HEK293 (cell line): Measurements from ENCODE around the gene LDLRAD4.
A peak's percentile ranks its signal among the peaks of the same experiment; 100 is the strongest.

Source experiments
- CTCF ChIA-PET: fragments of 350-600 bp; formaldehyde crosslinking; extraction: SDS; loops from one replicate; lab custom pipeline; 2021; ENCODE audit warnings: antibody characterized with exemption; lab: Yijun Ruan, JAX
- POLR2A ChIA-PET: fragments of 300-600 bp; formaldehyde crosslinking; extraction: SDS; loops from one replicate; lab custom pipeline; 2020; ENCODE audit warnings: antibody characterized with exemption, inconsistent platforms; lab: Yijun Ruan, JAX
- H3K27ac ChIP-seq: fragments of 200-500 bp; sonication (Bioruptor generic); 2 replicates; pipeline ENCODE4 v1.5.1; 2014; ENCODE audit warnings: low read depth, low read length, control low read depth, inconsistent platforms; ENCODE audit errors: extremely low read depth
- H3K36me3 ChIP-seq, 2 experiments: fragments of 200-500 bp in 1 of 2; sonication (Bioruptor generic) in 1 of 2; 1 replicate in 1 of 2; 2 replicates in 1 of 2; pipeline ENCODE4 v1.5.1; 2014 to 2017; ENCODE audit warnings: inconsistent platforms in 2 of 2, low read length in 2 of 2; ENCODE audit not compliant: control insufficient read depth in 2 of 2, insufficient read depth in 1 of 2
- H3K4me1 ChIP-seq: fragments of 200-500 bp; sonication (Bioruptor generic); 2 replicates; pipeline ENCODE4 v1.5.1; 2014; ENCODE audit warnings: mild to moderate bottlenecking, low read length, inconsistent platforms; ENCODE audit not compliant: control insufficient read depth, insufficient read depth
- H3K4me3 ChIP-seq: 2 replicates; pipeline ENCODE4 v1.5.1; 2011; ENCODE audit warnings: low read depth, mild to moderate bottlenecking, control low read depth, low read length, moderate library complexity
- H3K9me3 ChIP-seq: fragments of 200-500 bp; sonication (Bioruptor generic); 2 replicates; pipeline ENCODE4 v1.5.1; 2014; ENCODE audit warnings: low read depth, low read length, inconsistent platforms; ENCODE audit not compliant: control insufficient read depth, insufficient read depth
- ATF2 ChIP-seq: fragments of 450-650 bp; formaldehyde crosslinking; IDR thresholded peaks from 2 replicates; pipeline ENCODE4 v1.5.1; 2016; ENCODE audit warnings: missing biosample characterization, missing genetic modification characterization, low read depth
- EGR2 ChIP-seq: fragments of 450-650 bp; formaldehyde crosslinking; IDR thresholded peaks from 2 replicates; pipeline ENCODE4 v1.5.1; 2016; ENCODE audit warnings: low read depth, missing biosample characterization, missing genetic modification characterization
- GLIS1 ChIP-seq: fragments of 450-650 bp; formaldehyde crosslinking; IDR thresholded peaks from 2 replicates; pipeline ENCODE4 v1.5.1; 2016; ENCODE audit warnings: missing biosample characterization, missing genetic modification characterization
- KLF17 ChIP-seq: fragments of 450-650 bp; formaldehyde crosslinking; IDR thresholded peaks from 2 replicates; pipeline ENCODE4 v1.5.1; 2016; ENCODE audit warnings: missing biosample characterization, missing genetic modification characterization
- MEIS1 ChIP-seq: sonication (generic); formaldehyde crosslinking; IDR thresholded peaks from 2 replicates; pipeline ENCODE4 v1.8.1; 2022; ENCODE audit warnings: missing genetic modification reagents, mild to moderate bottlenecking, borderline replicate concordance
- REPIN1 ChIP-seq: fragments of 450-650 bp; formaldehyde crosslinking; IDR thresholded peaks from 2 replicates; pipeline ENCODE4 v1.5.1; 2017; ENCODE audit warnings: missing biosample characterization, missing genetic modification characterization, low read depth
- ZBTB49 ChIP-seq: fragments of 450-650 bp; formaldehyde crosslinking; IDR thresholded peaks from 2 replicates; pipeline ENCODE4 v1.5.1; 2016; ENCODE audit warnings: missing biosample characterization, missing genetic modification characterization, low read depth
- ZFP37 ChIP-seq: fragments of 450-650 bp; formaldehyde crosslinking; IDR thresholded peaks from 2 replicates; pipeline ENCODE4 v1.5.1; 2016; ENCODE audit warnings: missing biosample characterization, missing genetic modification characterization
- ZNF133 ChIP-seq: fragments of 450-650 bp; formaldehyde crosslinking; IDR thresholded peaks from 2 replicates; pipeline ENCODE4 v1.5.1; 2016; ENCODE audit warnings: missing biosample characterization, missing genetic modification characterization
- ZNF175 ChIP-seq: fragments of 450-650 bp; formaldehyde crosslinking; IDR thresholded peaks from 2 replicates; pipeline ENCODE4 v1.5.1; 2016; ENCODE audit warnings: missing biosample characterization, missing genetic modification characterization
- ZNF2 ChIP-seq: fragments of 450-650 bp; formaldehyde crosslinking; IDR thresholded peaks from 2 replicates; pipeline ENCODE4 v1.5.1; 2016; ENCODE audit warnings: missing biosample characterization, missing genetic modification characterization
- ZNF274 ChIP-seq, 2 experiments: fragments of 200-500 bp in 1 of 2; fragments of 450-650 bp in 1 of 2; sonication (Bioruptor generic) in 1 of 2; formaldehyde crosslinking in 1 of 2; IDR thresholded peaks; 2 replicates each; pipeline versions ENCODE4 v1.5.1 to v1.6.1; 2014 to 2016; ENCODE audit warnings: borderline replicate concordance in 1 of 2, inconsistent platforms in 1 of 2, low read length in 1 of 2, missing biosample characterization in 1 of 2, missing genetic modification characterization in 1 of 2
- ZNF354C ChIP-seq: fragments of 450-650 bp; formaldehyde crosslinking; IDR thresholded peaks from 2 replicates; pipeline ENCODE4 v1.5.1; 2016; ENCODE audit warnings: missing biosample characterization, missing genetic modification characterization, low read depth, borderline replicate concordance
- ZNF529 ChIP-seq: fragments of 450-650 bp; formaldehyde crosslinking; IDR thresholded peaks from 2 replicates; pipeline ENCODE4 v1.5.1; 2017; ENCODE audit warnings: missing genetic modification characterization, missing biosample characterization; ENCODE audit not compliant: insufficient replicate concordance
- ZNF555 ChIP-seq: fragments of 450-650 bp; formaldehyde crosslinking; conservative IDR thresholded peaks from 2 replicates; pipeline ENCODE4 v1.5.1; 2017; ENCODE audit warnings: missing biosample characterization, mild to moderate bottlenecking, missing genetic modification characterization, inconsistent platforms
- ZNF660 ChIP-seq: fragments of 450-650 bp; IDR thresholded peaks from 2 replicates; pipeline ENCODE4 v1.5.1; 2018; ENCODE audit warnings: missing biosample characterization, mild to moderate bottlenecking, missing genetic modification characterization
- ZNF701 ChIP-seq: fragments of 450-650 bp; formaldehyde crosslinking; IDR thresholded peaks from 2 replicates; pipeline ENCODE4 v1.5.1; 2016; ENCODE audit warnings: missing biosample characterization, missing genetic modification characterization
- ZNF837 ChIP-seq: fragments of 450-650 bp; formaldehyde crosslinking; IDR thresholded peaks from 2 replicates; pipeline ENCODE4 v1.5.1; 2016; ENCODE audit warnings: missing biosample characterization, missing genetic modification characterization
- ZSCAN16 ChIP-seq: fragments of 450-650 bp; formaldehyde crosslinking; IDR thresholded peaks from 2 replicates; pipeline ENCODE4 v1.5.1; 2016; ENCODE audit warnings: missing biosample characterization, missing genetic modification characterization

The LDLRAD4 gene

GRCh38 chr18:13369353-13369752 is 150.8 kb downstream of the LDLRAD4 start (continued):
- TF ChIP-seq ATF2 (no peak), ZFP37 (tag by site-specific recombination) (no peak), ZNF555 (no peak), ZNF660 (no peak), ZNF274 (IDR thresholded peaks at IDR 0.05; ENCODE audit: low read length) (no peak), ZNF274 (tag by site-specific recombination; IDR thresholded peaks at IDR 0.05; ENCODE audit: borderline replicate concordance) (no peak), REPIN1 (tag by site-specific recombination) (no peak), EGR2 (tag by site-specific recombination) (peak; percentile 76), ZNF175 (no peak)
- TF ChIP-seq, all 188 proteins: peak for 3

GRCh38 chr18:13369756-13370510 is 151.4 kb downstream of the LDLRAD4 start:
- ChIA-PET POLR2A (no interaction called here), CTCF (no interaction called here)
- Histone ChIP-seq H3K4me3 (no peak overlapping the region), H3K4me1 (no peaks in the 10 kb centered on the region), H3K36me3 (no peaks in the 10 kb centered on the region), H3K27ac (no peak overlapping the region), H3K9me3 (no peaks in the 10 kb centered on the region)
- TF ChIP-seq GLIS1 (tag by site-specific recombination), result peak; percentile 68
- TF ChIP-seq KLF17 (tag by site-specific recombination), result no peak

- ChIA-PET CTCF (no interaction called here), POLR2A (no interaction called here)
- H3K36me3 ChIP-seq, result no peaks in the 10 kb centered on the region
- no peak overlapping the region for H3K27ac ChIP-seq
- H3K9me3 ChIP-seq, result no peaks in the 10 kb centered on the region
- TF ChIP-seq ZNF701 (no peak), ZNF2 (tag by site-specific recombination) (no peak), ZBTB49 (no peak), ZNF529 (tag by site-specific recombination) (no peak), ZNF354C (tag by site-specific recombination) (no peak), ZNF837 (no peak), MEIS1 (no peak), ZNF133 (no peak), ZNF555 (no peak), ZSCAN16 (tag by site-specific recombination) (no peak)
- 0 out of 2 replicates have a peak, but pooled peaks cover 3% of the 10 kb centered on the region for H3K4me1 ChIP-seq
- no peak overlapping the region for H3K4me3 ChIP-seq
Observed at GRCh38 chr18:13370995-13371625, 152.6 kb downstream of the LDLRAD4 start.
